Endothelial cell (in vitro differentiated cells): Measurements from ENCODE around the gene OXLD1. TPM values are rescaled to one million over a fixed set of nuclear protein-coding genes. Genes with fewer than 3 reads are reported as not detected.

ENCODE experiments used
- DNase-seq: peaks from one replicate; pipeline ENCODE4 v3.0.0; 2021; ENCODE audit warnings: low spot score
- H3K27ac Mint-ChIP-seq: one replicate; pipeline ENCODE4 v1.8.0; 2021; ENCODE audit warnings: mixed read lengths, inconsistent platforms; ENCODE audit not compliant: unreplicated experiment
- H3K27me3 Mint-ChIP-seq: one replicate; pipeline ENCODE4 v1.8.0; 2021; ENCODE audit warnings: mild to moderate bottlenecking, moderate library complexity, mixed read lengths, inconsistent platforms; ENCODE audit not compliant: unreplicated experiment
- H3K36me3 Mint-ChIP-seq: one replicate; pipeline ENCODE4 v1.8.0; 2021; ENCODE audit warnings: mild to moderate bottlenecking, low read depth, mixed read lengths, inconsistent platforms; ENCODE audit not compliant: unreplicated experiment
- H3K4me1 Mint-ChIP-seq: one replicate; pipeline ENCODE4 v1.8.0; 2021; ENCODE audit warnings: mild to moderate bottlenecking, mixed read lengths, inconsistent platforms; ENCODE audit not compliant: unreplicated experiment
- H3K4me3 Mint-ChIP-seq: one replicate; pipeline ENCODE4 v1.8.0; 2021; ENCODE audit warnings: mild to moderate bottlenecking, mixed read lengths, inconsistent platforms; ENCODE audit not compliant: unreplicated experiment
- H3K9me3 Mint-ChIP-seq: one replicate; pipeline ENCODE4 v1.8.0; 2021; ENCODE audit warnings: mixed read lengths, inconsistent platforms; ENCODE audit not compliant: unreplicated experiment
- total RNA-seq: library from RNA; stranded (reverse); fragmentation: NEBNext Ultra II Directional; extraction: Animal tissue kit (Norgen Biotek cat#: 25700); gene quantifications from one replicate; pipeline ENCODE4 v1.2.1, GENCODE V29; 2021; ENCODE audit not compliant: unreplicated experiment
- TF ChIP-seq, protein P1 (sequence below): fragments of 200-600 bp; sonication (generic); IDR thresholded peaks from one replicate; pipeline ENCODE4 v1.5.0; 2021; ENCODE audit warnings: antibody characterized with exemption; ENCODE audit not compliant: unreplicated experiment

The OXLD1 gene
- total RNA-seq, 1 donor from 2014 or later: 22.4 TPM

DNA sequence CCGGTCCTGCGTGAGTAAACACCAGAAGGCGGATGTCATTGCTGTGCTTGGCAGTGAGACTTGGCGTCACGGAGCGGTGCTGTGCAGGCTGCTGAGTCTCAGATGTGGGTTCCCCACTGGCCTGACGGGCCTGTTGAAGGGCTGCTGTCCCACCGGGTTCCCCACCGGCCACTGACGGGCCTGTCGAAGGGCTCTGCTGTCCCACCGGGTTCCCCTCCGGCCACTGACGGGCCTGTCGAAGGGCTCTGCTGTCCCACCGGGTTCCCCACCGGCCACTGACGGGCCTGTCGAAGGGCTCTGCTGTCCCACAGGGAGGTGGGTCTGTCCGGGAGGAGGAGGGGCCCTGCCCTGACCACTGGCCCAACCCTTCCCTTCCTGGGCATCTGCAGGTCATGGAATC, 20.2 kb upstream of the OXLD1 start:
- TF ChIP-seq, protein P1, sequence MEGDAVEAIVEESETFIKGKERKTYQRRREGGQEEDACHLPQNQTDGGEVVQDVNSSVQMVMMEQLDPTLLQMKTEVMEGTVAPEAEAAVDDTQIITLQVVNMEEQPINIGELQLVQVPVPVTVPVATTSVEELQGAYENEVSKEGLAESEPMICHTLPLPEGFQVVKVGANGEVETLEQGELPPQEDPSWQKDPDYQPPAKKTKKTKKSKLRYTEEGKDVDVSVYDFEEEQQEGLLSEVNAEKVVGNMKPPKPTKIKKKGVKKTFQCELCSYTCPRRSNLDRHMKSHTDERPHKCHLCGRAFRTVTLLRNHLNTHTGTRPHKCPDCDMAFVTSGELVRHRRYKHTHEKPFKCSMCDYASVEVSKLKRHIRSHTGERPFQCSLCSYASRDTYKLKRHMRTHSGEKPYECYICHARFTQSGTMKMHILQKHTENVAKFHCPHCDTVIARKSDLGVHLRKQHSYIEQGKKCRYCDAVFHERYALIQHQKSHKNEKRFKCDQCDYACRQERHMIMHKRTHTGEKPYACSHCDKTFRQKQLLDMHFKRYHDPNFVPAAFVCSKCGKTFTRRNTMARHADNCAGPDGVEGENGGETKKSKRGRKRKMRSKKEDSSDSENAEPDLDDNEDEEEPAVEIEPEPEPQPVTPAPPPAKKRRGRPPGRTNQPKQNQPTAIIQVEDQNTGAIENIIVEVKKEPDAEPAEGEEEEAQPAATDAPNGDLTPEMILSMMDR: no peak
- H3K36me3 Mint-ChIP-seq: peaks cover 39% of the 10 kb centered on the region
- H3K4me1 Mint-ChIP-seq: peaks cover 25% of the 10 kb centered on the region
- no peak overlapping the region for H3K4me3 Mint-ChIP-seq
- no peak for DNase-seq
- peaks cover 19% of the 10 kb centered on the region for H3K27me3 Mint-ChIP-seq
- H3K27ac Mint-ChIP-seq: peak overlapping the region; percentile 71
- H3K9me3 Mint-ChIP-seq: no peaks in the 10 kb centered on the region

DNA sequence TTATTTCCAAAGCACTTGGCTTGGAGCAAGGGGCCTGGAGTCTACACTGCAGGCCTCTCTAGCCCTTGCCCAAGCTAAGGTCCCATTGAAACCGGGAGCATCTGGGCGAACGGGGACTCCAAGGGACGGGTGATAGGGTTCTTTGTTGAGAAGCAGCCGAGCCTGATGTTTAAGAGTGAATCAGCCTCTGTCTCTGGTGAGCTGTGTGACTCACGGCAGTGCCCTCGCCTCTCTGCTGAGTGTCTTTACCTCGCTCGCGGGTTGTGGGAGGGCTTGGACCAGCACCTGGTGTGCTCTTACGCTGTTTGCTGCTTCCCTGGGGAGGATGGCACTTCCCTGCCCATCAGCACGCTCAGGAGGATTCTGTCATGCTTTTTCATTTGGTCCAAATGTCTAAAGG, 18.7 kb upstream of the OXLD1 start:
- peak overlapping the region; percentile 92 for H3K4me3 Mint-ChIP-seq
- H3K36me3 Mint-ChIP-seq: peaks cover 35% of the 10 kb centered on the region
- H3K4me1 Mint-ChIP-seq: peaks cover 25% of the 10 kb centered on the region
- H3K27ac Mint-ChIP-seq: peak overlapping the region; percentile 89
- H3K9me3 Mint-ChIP-seq: no peaks in the 10 kb centered on the region
- DNase-seq: no peak
- H3K27me3 Mint-ChIP-seq: peaks cover 19% of the 10 kb centered on the region
- TF ChIP-seq, protein P1: no peak

DNA sequence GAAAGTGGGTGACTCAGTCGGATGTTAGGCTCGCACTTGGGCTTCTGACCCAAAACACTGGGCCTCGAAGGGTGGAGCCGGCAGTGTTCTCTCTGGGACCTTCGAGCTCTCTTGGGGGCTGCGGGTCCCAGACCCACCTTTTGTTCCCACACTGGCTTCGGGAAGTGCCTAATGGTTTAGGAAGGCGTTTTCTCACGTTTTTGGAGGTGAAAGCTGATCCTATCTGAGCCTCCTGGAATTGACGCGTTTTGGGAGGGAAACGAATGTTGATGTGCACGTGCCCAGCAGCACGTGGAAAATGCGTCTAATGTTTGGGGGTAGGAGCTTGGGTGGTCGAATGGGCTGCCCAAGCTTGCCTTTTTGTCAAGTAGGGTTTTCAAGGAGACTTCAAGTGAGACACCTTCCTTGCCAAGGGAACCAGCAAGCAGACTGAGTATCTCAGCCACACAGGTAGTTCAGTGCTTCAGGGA, 18.1 kb upstream of the OXLD1 start:
- peaks cover 29% of the 10 kb centered on the region for H3K36me3 Mint-ChIP-seq
- TF ChIP-seq, protein P1: no peak
- no peaks in the 10 kb centered on the region for H3K9me3 Mint-ChIP-seq
- peaks cover 24% of the 10 kb centered on the region for H3K4me1 Mint-ChIP-seq
- peak overlapping the region; percentile 89 for H3K27ac Mint-ChIP-seq
- peak overlapping the region; percentile 92 for H3K4me3 Mint-ChIP-seq
- H3K27me3 Mint-ChIP-seq: peaks cover 16% of the 10 kb centered on the region
- no peak for DNase-seq

DNA sequence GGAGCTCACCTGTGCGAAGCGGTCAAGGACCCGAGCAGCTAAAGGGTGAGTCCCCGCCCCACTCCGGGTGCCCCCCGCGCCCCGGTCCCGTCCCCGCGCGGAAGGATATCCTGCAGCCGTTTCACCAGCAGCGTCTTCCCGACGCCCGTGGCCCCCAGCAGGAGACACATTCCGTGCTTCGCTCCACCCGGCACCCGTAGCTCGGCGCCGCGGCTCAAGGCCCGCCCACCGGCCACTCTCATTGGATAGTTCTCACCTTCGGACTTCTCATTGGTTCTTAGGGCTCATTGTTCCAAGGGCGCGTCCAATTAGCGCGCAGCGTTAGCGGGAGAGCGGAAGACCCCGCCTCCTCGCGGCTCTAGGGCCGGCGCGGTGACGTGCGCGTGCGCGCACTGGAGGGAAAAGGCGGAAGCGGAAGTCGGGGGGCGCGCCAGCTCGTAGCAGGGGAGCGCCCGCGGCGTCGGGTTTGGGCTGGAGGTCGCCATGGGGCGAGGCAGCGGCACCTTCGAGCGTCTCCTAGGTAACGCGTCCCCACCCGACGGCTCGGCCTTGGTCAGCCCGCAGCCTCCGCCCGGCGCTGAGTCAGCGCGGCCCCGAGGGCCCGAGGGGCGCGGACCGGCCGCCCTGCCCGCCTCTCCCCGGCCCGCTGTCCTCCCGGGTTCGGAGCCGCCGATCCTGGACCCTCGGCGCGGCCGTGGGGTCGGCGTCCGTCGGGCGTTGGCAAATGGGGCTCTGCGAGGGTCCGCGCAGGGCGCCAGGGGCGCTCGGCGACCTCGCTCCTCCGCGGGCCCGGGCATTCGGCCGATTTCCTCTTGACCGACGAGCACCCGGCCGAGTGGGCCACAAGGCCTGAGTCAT, 17.4 kb upstream of the OXLD1 start, which contains the start of the genes ARL16 and HGS:
Gene ARL16 (minus strand): TSS at position 214 of the 858 bp plus-strand sequence. CDS start 44 bp downstream, at position 170.
Gene HGS (plus strand): TSS at position 428 of the 858 bp plus-strand sequence. CDS start 56 bp downstream, at position 484.
- DNase-seq: peak; percentile 98
- H3K36me3 Mint-ChIP-seq: peaks cover 22% of the 10 kb centered on the region
- H3K9me3 Mint-ChIP-seq: no peaks in the 10 kb centered on the region
- peaks cover 12% of the 10 kb centered on the region for H3K27me3 Mint-ChIP-seq
- peak within 1 kb of the TSS; percentile 98 for H3K4me3 Mint-ChIP-seq
- TF ChIP-seq, protein P1: no peak
- peak within 1 kb of the TSS; percentile 94 for H3K27ac Mint-ChIP-seq
- H3K4me1 Mint-ChIP-seq: peaks cover 21% of the 10 kb centered on the region

DNA sequence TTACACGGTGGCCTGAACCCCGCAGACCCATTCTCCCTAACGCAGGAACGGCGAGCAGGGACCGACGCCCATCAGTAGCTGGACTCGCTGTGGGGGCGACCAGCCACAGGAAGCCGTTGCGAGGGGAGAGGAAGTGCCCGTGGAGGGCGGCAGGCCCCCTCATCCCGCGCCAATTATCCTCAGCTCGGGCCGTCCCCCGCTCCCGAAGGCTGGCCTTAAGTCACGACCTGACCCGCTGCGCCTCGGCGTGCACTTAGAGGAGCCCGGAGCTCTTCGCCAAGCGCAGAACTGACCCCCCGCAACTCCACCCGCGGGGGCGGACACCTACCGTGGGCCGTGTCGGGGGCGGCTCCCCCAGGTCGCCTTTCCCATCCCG, 16.8 kb upstream of the OXLD1 start:
- peaks cover 21% of the 10 kb centered on the region for H3K4me1 Mint-ChIP-seq
- H3K36me3 Mint-ChIP-seq: peaks cover 19% of the 10 kb centered on the region
- H3K27ac Mint-ChIP-seq: peak overlapping the region; percentile 94
- TF ChIP-seq, protein P1: no peak
- H3K9me3 Mint-ChIP-seq: no peaks in the 10 kb centered on the region
- peaks cover 10% of the 10 kb centered on the region for H3K27me3 Mint-ChIP-seq
- DNase-seq: no peak
- H3K4me3 Mint-ChIP-seq: peak overlapping the region; percentile 98
